IPS-NIHi7 (cell line): ENCODE measurements around the gene KCNMA1.

Experiments used
- DNase-seq: peaks from one replicate; pipeline ENCODE4 v3.0.0; 2012; ENCODE audit warnings: mixed read lengths; ENCODE audit errors: extremely low spot score

The KCNMA1 gene

DNA sequence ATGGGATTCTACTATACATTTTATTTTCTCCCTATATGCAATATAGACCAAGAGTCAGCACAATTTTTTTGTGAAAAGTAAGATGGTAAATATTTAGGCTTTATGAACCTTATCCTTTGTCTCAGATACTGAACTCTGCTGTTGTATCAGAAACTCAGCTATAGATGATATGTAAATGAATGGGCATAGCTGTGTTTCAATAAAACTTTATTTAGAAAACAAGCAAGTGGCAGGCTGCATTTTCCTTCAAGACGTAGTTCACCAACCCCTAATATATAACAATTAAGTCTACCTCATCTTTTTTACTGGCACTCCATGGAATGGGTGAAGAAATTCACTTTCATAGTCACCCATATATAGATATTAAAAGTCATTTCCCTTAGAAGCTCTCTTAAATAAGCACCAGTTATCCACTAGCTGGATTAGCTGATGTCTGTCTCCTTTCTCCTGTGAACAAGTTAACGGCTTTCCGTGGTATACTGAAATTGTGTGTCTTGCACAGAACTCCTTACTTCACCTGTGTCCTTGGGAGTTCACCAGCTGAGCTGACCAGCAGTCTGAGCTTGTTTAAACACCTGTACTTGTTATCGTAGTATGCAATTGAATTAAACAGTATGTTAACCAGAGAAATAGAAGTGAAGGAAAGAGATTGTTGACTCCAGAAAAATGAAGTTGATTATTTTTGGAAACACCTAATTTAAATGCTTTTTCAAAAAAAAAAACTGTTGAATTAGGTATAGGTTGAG lies 770.6 kb downstream of the KCNMA1 start:
- DNase-seq: no peak

DNA sequence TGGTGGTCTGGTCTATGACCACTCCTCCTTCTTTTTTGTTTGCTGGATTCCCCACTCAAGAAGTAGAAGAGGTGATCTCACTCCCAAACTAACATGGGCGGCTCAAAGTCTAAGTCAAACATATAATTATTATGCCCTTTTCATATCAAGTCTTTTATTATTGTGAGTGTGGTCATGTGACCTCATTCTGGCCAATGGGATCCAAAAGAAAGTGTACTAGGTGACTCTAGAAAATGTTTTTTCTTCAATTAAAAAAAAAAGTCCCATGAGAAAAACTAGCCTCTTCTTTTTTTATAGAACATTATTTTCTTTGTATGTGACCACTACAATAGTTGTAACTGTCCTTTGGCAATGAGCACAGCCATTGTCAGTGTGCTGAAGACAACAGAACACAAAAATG lies 772.7 kb downstream of the KCNMA1 start:
- DNase-seq: no peak

GRCh38 chr10:76858721-76859120 lies 778.9 kb downstream of the KCNMA1 start:
- DNase-seq: no peak

DNA sequence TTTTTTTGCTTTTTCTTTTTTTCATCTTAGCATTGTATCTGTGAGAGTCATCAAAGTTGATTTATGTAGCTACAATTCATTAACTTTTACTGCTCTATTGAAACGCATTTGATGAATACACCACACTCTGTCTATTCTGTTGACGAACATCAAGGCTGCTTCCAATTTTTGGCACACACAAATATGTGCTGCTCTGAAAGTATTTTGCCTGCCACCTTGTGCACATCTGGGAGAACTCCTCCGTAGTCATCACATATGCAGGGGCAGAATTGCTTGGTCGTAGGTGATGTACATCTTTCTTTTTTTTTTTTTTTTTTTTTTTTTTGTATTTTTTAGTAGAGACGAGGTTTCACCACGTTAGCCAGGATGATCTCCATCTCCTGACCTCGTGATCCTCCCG lies 796.8 kb downstream of the KCNMA1 start:
- no peak for DNase-seq

DNA sequence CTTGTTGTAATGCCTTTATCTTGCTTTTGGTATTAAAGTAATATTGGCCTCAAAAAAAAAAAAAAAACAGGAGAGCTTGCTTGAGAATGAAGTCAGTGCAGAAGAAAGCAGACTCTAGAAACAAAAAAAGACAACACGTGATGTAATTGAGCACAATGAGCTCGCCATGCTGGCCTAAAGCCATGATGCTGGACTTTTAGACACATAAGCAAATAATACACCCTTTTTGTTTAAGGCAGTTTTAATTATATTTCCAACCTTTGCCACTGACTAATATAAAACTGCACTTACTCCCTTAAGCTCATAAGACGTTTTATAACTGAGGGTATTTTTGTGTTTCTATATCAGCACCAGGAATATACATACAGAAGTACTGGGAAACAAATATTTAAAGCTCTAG lies 798.3 kb downstream of the KCNMA1 start:
- DNase-seq: no peak

DNA sequence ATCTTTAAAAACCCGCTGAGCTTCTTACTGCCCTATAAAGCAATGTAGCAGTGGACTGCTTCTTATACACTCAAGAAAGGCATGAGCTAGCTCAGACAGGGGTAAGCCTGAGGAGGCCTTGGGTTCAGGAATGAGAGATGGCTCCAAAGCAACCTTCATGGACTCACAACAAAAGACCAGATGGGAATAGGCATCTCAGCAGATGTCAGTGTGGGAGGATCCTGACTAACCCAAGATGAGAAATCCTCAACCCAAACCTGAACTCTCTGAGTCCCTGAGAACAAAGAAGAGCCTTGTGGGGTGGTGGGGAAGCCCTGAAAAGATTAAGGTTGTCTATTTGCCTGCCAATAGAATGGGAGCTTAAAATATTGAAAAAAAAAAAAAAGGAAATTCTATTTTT lies 807.4 kb downstream of the KCNMA1 start:
- DNase-seq: no peak

DNA sequence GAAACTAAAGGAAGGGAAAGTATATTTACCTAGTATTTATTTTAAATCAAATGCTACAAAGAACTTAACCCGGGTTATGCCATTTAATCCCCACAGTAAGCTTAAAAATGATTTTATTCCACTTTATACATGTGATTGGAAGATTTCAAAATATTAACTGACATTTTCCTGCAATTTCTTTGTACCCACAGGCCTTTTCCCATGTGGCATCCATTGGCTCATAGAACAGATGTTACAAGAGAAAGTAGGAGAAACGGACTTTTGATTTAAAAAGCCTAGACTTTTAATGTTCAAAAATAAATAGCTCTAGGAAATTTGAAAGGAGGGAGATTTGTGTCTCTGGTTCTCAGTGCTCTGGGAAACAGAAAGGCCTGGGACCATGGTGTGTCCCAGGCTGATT lies 807.9 kb downstream of the KCNMA1 start:
- DNase-seq: no peak
